Measurements from ENCODE around the gene ANKRD52.
"Not testable (repeated sequence)": the region's sequence is repeated elsewhere in the genome, so short reads cannot be mapped to it uniquely, and the experiment has no call there.

Gene ANKRD52

GRCh38 chr12:56262955-56263354 is 4.8 kb upstream of the ANKRD52 start:
- ATAC-seq (ENCODE audit: insufficient read depth, low read depth); H3K4me3 ChIP-seq (ENCODE audit: low read depth in 1 of 2, low read length in 2 of 2); H3K79me2 ChIP-seq (ENCODE audit: insufficient read depth, low read length); H3K9ac ChIP-seq (ENCODE audit: low read depth, low read length); H3K27me3 ChIP-seq (ENCODE audit: insufficient read depth, low read length, poor library complexity); H3K27ac ChIP-seq (ENCODE audit: low read length); H4K20me1 ChIP-seq (ENCODE audit: insufficient read depth, low read length); H2AFZ ChIP-seq (ENCODE audit: low read depth, low read length); DNase-seq; H3K36me3 ChIP-seq (ENCODE audit: insufficient read depth, low read length); H3K4me2 ChIP-seq (ENCODE audit: insufficient read depth, low read length); H3K9me3 ChIP-seq (ENCODE audit: insufficient read depth, low read length, severe bottlenecking): not testable (repeated sequence)
- peak; percentile 23 for TF ChIP-seq CTCF (IDR thresholded peaks at IDR 0.05; ENCODE audit: borderline replicate concordance, extremely low read depth, low read length, poor library complexity, severe bottlenecking)
- H3K4me1 ChIP-seq (ENCODE audit: insufficient read depth, low read length), result peaks cover 30% of the 10 kb centered on the region

GRCh38 chr12:56261503-56262232 is 3.5 kb upstream of the ANKRD52 start:
- Histone ChIP-seq H3K27ac (ENCODE audit: low read length) (no peak overlapping the region), H2AFZ (ENCODE audit: low read depth, low read length) (no peak overlapping the region), H3K27me3 (ENCODE audit: insufficient read depth, low read length, poor library complexity) (no peaks in the 10 kb centered on the region), H3K4me2 (ENCODE audit: insufficient read depth, low read length) (no peak overlapping the region), H3K4me3 (ENCODE audit: low read depth in 1 of 2, low read length in 2 of 2) (no peak overlapping the region), H3K36me3 (ENCODE audit: insufficient read depth, low read length) (peaks cover 12% of the 10 kb centered on the region), H4K20me1 (ENCODE audit: insufficient read depth, low read length) (peaks cover 7% of the 10 kb centered on the region; the same call in 1 of the 2 replicates), H3K9me3 (ENCODE audit: insufficient read depth, low read length, severe bottlenecking) (no peaks in the 10 kb centered on the region), H3K9ac (ENCODE audit: low read depth, low read length) (no peak overlapping the region), H3K79me2 (ENCODE audit: insufficient read depth, low read length) (peaks cover 15% of the 10 kb centered on the region), H3K4me1 (ENCODE audit: insufficient read depth, low read length) (peaks cover 30% of the 10 kb centered on the region)
- ATAC-seq (ENCODE audit: insufficient read depth, low read depth) (no peak), DNase-seq (no peak)
- TF ChIP-seq EZH2 (IDR thresholded peaks at IDR 0.05; ENCODE audit: borderline replicate concordance, low read depth, low read length, severe bottlenecking), result no peak
- TF ChIP-seq CTCF (IDR thresholded peaks at IDR 0.05; ENCODE audit: borderline replicate concordance, extremely low read depth, low read length, poor library complexity, severe bottlenecking), result no peak

- Histone ChIP-seq H3K27ac (ENCODE audit: low read length) (no peak overlapping the region), H3K79me2 (ENCODE audit: insufficient read depth, low read length) (peaks cover 22% of the 10 kb centered on the region), H2AFZ (ENCODE audit: low read depth, low read length) (no peak overlapping the region), H3K9ac (ENCODE audit: low read depth, low read length) (no peak overlapping the region), H3K4me2 (ENCODE audit: insufficient read depth, low read length) (no peak overlapping the region), H3K4me3 (ENCODE audit: low read depth in 1 of 2, low read length in 2 of 2) (no peak overlapping the region), H4K20me1 (ENCODE audit: insufficient read depth, low read length) (peaks cover 10% of the 10 kb centered on the region; the same call in 1 of the 2 replicates), H3K36me3 (ENCODE audit: insufficient read depth, low read length) (peaks cover 20% of the 10 kb centered on the region), H3K9me3 (ENCODE audit: insufficient read depth, low read length, severe bottlenecking) (no peaks in the 10 kb centered on the region), H3K4me1 (ENCODE audit: insufficient read depth, low read length) (peaks cover 31% of the 10 kb centered on the region), H3K27me3 (ENCODE audit: insufficient read depth, low read length, poor library complexity) (no peaks in the 10 kb centered on the region)
- no peak for DNase-seq
- TF ChIP-seq EZH2 (IDR thresholded peaks at IDR 0.05; ENCODE audit: borderline replicate concordance, low read depth, low read length, severe bottlenecking) (no peak), CTCF (IDR thresholded peaks at IDR 0.05; ENCODE audit: borderline replicate concordance, extremely low read depth, low read length, poor library complexity, severe bottlenecking) (no peak)
- ATAC-seq (ENCODE audit: insufficient read depth, low read depth), result no peak
Observed at GRCh38 chr12:56260921-56261320, 2.7 kb upstream of the ANKRD52 start.

Measured in DND-41 (cell line).